HepG2 (cell line): ENCODE data around the gene GREM1. TPM values are rescaled to one million over a fixed set of nuclear protein-coding genes. Genes with fewer than 3 reads are reported as not detected.

Source experiments
- ATAC-seq: fragments of 200-7000 bp; cut with Tn5 transposase; 3 replicates; pipeline ENCODE4 v1.9.1; 2020; ENCODE audit warnings: mild to moderate bottlenecking, moderate library complexity
- BruUV-seq: library from RNA; stranded (reverse); fragments of 400-500 nt; replicated peaks from 2 replicates; lab custom pipeline; 2021; lab: Mats Ljungman, UMichigan
- CTCF ChIA-PET: fragments of 300-600 bp; formaldehyde crosslinking; extraction: SDS; loops from one replicate; lab custom pipeline; 2021; ENCODE audit warnings: low total read pairs, inconsistent platforms, low intra/inter-chr PET ratio; lab: Yijun Ruan, JAX
- POLR2A ChIA-PET: fragments of 350-600 bp; sonication (Branson Sonifier 250); formaldehyde crosslinking; loops from one replicate; lab custom pipeline; 2020; ENCODE audit warnings: antibody characterized with exemption, inconsistent platforms; lab: Yijun Ruan, JAX
- DNase-seq: peaks from one replicate; pipeline ENCODE4 v3.0.0-alpha.2; 2015; ENCODE audit warnings: low spot score
- FAIRE-seq: peaks from 3 replicates; lab custom pipeline; 2011; peaks lifted over from hg19 to GRCh38; lab: Jason Lieb, UNC
- H2AFZ ChIP-seq: one replicate; pipeline ENCODE4 v1.6.1; 2011; ENCODE audit warnings: low read length, inconsistent platforms
- H3K27ac ChIP-seq: fragments of 300-600 bp; 3 replicates; pipeline ENCODE4 v1.8.0; 2011; ENCODE audit warnings: mixed run types, mild to moderate bottlenecking, mixed read lengths, low read length, inconsistent platforms; ENCODE audit not compliant: insufficient read depth; ENCODE audit errors: extremely low read length
- H3K27me3 ChIP-seq, 2 experiments: fragments of 200-600 bp in 1 of 2; 2 replicates in 1 of 2; 3 replicates in 1 of 2; pipeline versions ENCODE4 v1.6.0 to v1.8.0; 2011; ENCODE audit warnings: low read length in 2 of 2, mild to moderate bottlenecking in 2 of 2, moderate library complexity in 2 of 2, inconsistent platforms in 1 of 2; ENCODE audit not compliant: insufficient read depth in 2 of 2, control insufficient read depth in 1 of 2
- H3K36me3 ChIP-seq, 2 experiments: fragments of 200-600 bp in 1 of 2; replicated peaks in 1 of 2; 2 replicates in 1 of 2; 3 replicates in 1 of 2; pipeline versions ENCODE4 v1.5.1 to v1.8.0; 2011; ENCODE audit warnings: low read length in 2 of 2, inconsistent platforms in 1 of 2; ENCODE audit not compliant: insufficient read depth in 2 of 2, control insufficient read depth in 1 of 2
- H3K4me1 ChIP-seq: 2 replicates; pipeline ENCODE4 v1.5.1; 2012; ENCODE audit warnings: low read length, inconsistent platforms; ENCODE audit not compliant: insufficient read depth
- H3K4me2 ChIP-seq: 2 replicates; pipeline ENCODE4 v1.6.0; 2011; ENCODE audit warnings: low read depth, low read length, inconsistent platforms
- H3K4me3 ChIP-seq, 3 experiments: fragments of 200-600 bp in 1 of 3; sonication (generic), shearing (Covaris generic) in 1 of 3; replicated peaks in 1 of 3; 2 replicates each; pipeline ENCODE4 v1.5.1; 2011 to 2016; ENCODE audit warnings: low read length in 3 of 3, inconsistent platforms in 2 of 3, low read depth in 2 of 3, mild to moderate bottlenecking in 2 of 3, control low read depth in 1 of 3, mixed read lengths in 1 of 3; ENCODE audit not compliant: insufficient read depth in 1 of 3
- H3K79me2 ChIP-seq: one replicate; pipeline ENCODE4 v1.6.1; 2011; ENCODE audit warnings: low read length, inconsistent platforms; ENCODE audit not compliant: insufficient read depth
- H3K9ac ChIP-seq: 2 replicates; pipeline ENCODE4 v1.6.0; 2011; ENCODE audit warnings: mild to moderate bottlenecking, low read depth, low read length, inconsistent platforms; ENCODE audit not compliant: insufficient read depth
- H3K9me3 ChIP-seq: 2 replicates; pipeline ENCODE4 v1.5.1; 2012; ENCODE audit warnings: mild to moderate bottlenecking, low read length
- H4K20me1 ChIP-seq: 2 replicates; pipeline ENCODE4 v1.6.0; 2011; ENCODE audit warnings: inconsistent platforms, mild to moderate bottlenecking, low read length, moderate library complexity; ENCODE audit not compliant: insufficient read depth
- FOXA1 ChIP-seq, 2 experiments: fragments of 450-650 bp in 1 of 2; sonication (generic) in 1 of 2; formaldehyde crosslinking in 1 of 2; IDR thresholded peaks; 2 replicates each; pipeline versions ENCODE4 v1.4.0 to v1.6.1; 2016 to 2020; ENCODE audit warnings: missing genetic modification reagents in 1 of 2
- GTF2F1 ChIP-seq: fragments of 150-350 bp; IDR thresholded peaks from 2 replicates; pipeline ENCODE4 v1.6.1; 2014; ENCODE audit warnings: low read length
- HMGA1 ChIP-seq: sonication (generic); formaldehyde crosslinking; conservative IDR thresholded peaks from 2 replicates; pipeline ENCODE4 v1.4.0; 2020; ENCODE audit warnings: missing genetic modification reagents
- PAWR ChIP-seq: sonication (generic); formaldehyde crosslinking; IDR thresholded peaks from 2 replicates; pipeline ENCODE4 v1.4.0; 2020; ENCODE audit warnings: missing genetic modification reagents, mild to moderate bottlenecking, borderline replicate concordance
- STAT5B ChIP-seq: sonication (generic); formaldehyde crosslinking; IDR thresholded peaks from 2 replicates; pipeline ENCODE4 v1.4.0; 2020; ENCODE audit warnings: missing genetic modification reagents
- YEATS2 ChIP-seq: sonication (generic); formaldehyde crosslinking; IDR thresholded peaks from 2 replicates; pipeline ENCODE4 v1.4.0; 2020; ENCODE audit warnings: missing genetic modification reagents, borderline replicate concordance
- ZNF121 ChIP-seq: sonication (generic); formaldehyde crosslinking; IDR thresholded peaks from 2 replicates; pipeline ENCODE4 v1.5.0; 2020; ENCODE audit warnings: mild to moderate bottlenecking, missing genetic modification reagents
- ZNF20 ChIP-seq: sonication (generic); formaldehyde crosslinking; IDR thresholded peaks from 2 replicates; pipeline ENCODE4 v1.4.0; 2020; ENCODE audit warnings: mild to moderate bottlenecking, moderate library complexity, missing genetic modification reagents
- ZNF672 ChIP-seq: sonication (generic); formaldehyde crosslinking; IDR thresholded peaks from 2 replicates; pipeline ENCODE4 v1.8.1; 2022; ENCODE audit warnings: missing genetic modification reagents
- ZNF687 ChIP-seq: sonication (generic); formaldehyde crosslinking; IDR thresholded peaks from 2 replicates; pipeline ENCODE4 v1.5.1; 2020; ENCODE audit warnings: mild to moderate bottlenecking, missing genetic modification reagents, moderate library complexity
- ZNF746 ChIP-seq: sonication (generic); formaldehyde crosslinking; IDR thresholded peaks from 2 replicates; pipeline ENCODE4 v1.8.0; 2022; ENCODE audit warnings: mild to moderate bottlenecking, missing genetic modification reagents
- ZNF772 ChIP-seq: sonication (generic); formaldehyde crosslinking; IDR thresholded peaks from 2 replicates; pipeline ENCODE4 v1.5.0; 2020; ENCODE audit warnings: mild to moderate bottlenecking, missing genetic modification reagents
- ZNF816 ChIP-seq: sonication (generic); formaldehyde crosslinking; IDR thresholded peaks from 2 replicates; pipeline ENCODE4 v1.8.0; 2022; ENCODE audit warnings: missing genetic modification reagents, mild to moderate bottlenecking, borderline replicate concordance
- ZNF841 ChIP-seq: sonication (generic); formaldehyde crosslinking; IDR thresholded peaks from 2 replicates; pipeline ENCODE4 v1.8.1; 2023; ENCODE audit warnings: missing genetic modification reagents, borderline replicate concordance
- WGBS: methylation state at CpG from one replicate; pipeline ENCODE4 v1.1.6; 2017; ENCODE audit warnings: low lambda C conversion rate; 5-methylcytosine and 5-hydroxymethylcytosine counted together
- in situ Hi-C: cut with HindIII; loops from 2 replicates; pipeline ENCODE4 v1.10.0; 2017; ENCODE audit warnings: low pct_unique_long_range_greater_than_20kb; ENCODE audit not compliant: extremely low pct_ligation_motif_present
- intact Hi-C: fragments of 100-400 bp; cut with micrococcal nuclease; formaldehyde crosslinking; loops from one replicate; pipeline ENCODE4 v1.10.0; 2022; ENCODE audit not compliant: unreplicated experiment
- polyA plus RNA-seq, 8 experiments: library from polyadenylated mRNA; depleted of rRNA in 3 of 8; stranded (reverse) in 7 of 8; unstranded in 1 of 8; fragments of >200 nt; fragmentation: Illumina TruSeq in 4 of 8; extraction: Trizol in 4 of 8; gene quantifications; 2 replicates each; pipeline versions ENCODE4 v1.2.1 to v1.2.3, GENCODE V29; 2011 to 2016; ENCODE audit warnings: low read depth in 4 of 8, missing spikeins in 1 of 8, mixed read lengths in 1 of 8; ENCODE audit not compliant: insufficient read depth in 1 of 8
- total RNA-seq, 5 experiments: library from RNA; depleted of rRNA; stranded (reverse); fragments of >200 nt; fragmentation: Illumina TruSeq; extraction: Trizol; gene quantifications; 2 replicates each; pipeline ENCODE4 v1.2.3, GENCODE V29; 2016; ENCODE audit warnings: low read depth in 1 of 5
- TF ChIP-seq, protein P1 (sequence below): sonication (generic); formaldehyde crosslinking; IDR thresholded peaks from 2 replicates; pipeline ENCODE4 v1.4.0; 2020; ENCODE audit warnings: mild to moderate bottlenecking, missing genetic modification reagents, borderline replicate concordance

The GREM1 gene
- total and polyA plus RNA-seq, 2 of the 13 experiments (the other 11 are each of a cell fraction or from before 2014, with no cell fraction given) = 0.02 to 0.08 TPM

- intact Hi-C loops (no loop called here), in situ Hi-C loops (no loop called here)
- peaks cover 11% of the 10 kb centered on the region for H3K4me1 ChIP-seq
- H3K27ac ChIP-seq = no peak overlapping the region
- no peak overlapping the region for H3K4me3 ChIP-seq
- DNase-seq (no peak), ATAC-seq (no peak), FAIRE-seq (no peak)
- H3K27me3 ChIP-seq = no peaks in the 10 kb centered on the region; a peak in 1 of 5 replicates
- H3K4me2 ChIP-seq = no peak overlapping the region
- BruUV-seq = no TSS peak
- H3K36me3 ChIP-seq = no peaks in the 10 kb centered on the region
- H3K79me2 ChIP-seq = no peaks in the 10 kb centered on the region
- ChIA-PET CTCF (no interaction called here), POLR2A (no interaction called here)
- H3K9me3 ChIP-seq = no peaks in the 10 kb centered on the region
- no peak overlapping the region for H2AFZ ChIP-seq
- H3K9ac ChIP-seq = no peak overlapping the region
- 82% methylated on average over 2 of the region's 2 CpGs for WGBS
- H4K20me1 ChIP-seq = no peaks in the 10 kb centered on the region
- TF ChIP-seq ZNF20 (CRISPR knock-in tag) = no peak
- no peak for TF ChIP-seq ZNF841
- TF ChIP-seq, protein P1, sequence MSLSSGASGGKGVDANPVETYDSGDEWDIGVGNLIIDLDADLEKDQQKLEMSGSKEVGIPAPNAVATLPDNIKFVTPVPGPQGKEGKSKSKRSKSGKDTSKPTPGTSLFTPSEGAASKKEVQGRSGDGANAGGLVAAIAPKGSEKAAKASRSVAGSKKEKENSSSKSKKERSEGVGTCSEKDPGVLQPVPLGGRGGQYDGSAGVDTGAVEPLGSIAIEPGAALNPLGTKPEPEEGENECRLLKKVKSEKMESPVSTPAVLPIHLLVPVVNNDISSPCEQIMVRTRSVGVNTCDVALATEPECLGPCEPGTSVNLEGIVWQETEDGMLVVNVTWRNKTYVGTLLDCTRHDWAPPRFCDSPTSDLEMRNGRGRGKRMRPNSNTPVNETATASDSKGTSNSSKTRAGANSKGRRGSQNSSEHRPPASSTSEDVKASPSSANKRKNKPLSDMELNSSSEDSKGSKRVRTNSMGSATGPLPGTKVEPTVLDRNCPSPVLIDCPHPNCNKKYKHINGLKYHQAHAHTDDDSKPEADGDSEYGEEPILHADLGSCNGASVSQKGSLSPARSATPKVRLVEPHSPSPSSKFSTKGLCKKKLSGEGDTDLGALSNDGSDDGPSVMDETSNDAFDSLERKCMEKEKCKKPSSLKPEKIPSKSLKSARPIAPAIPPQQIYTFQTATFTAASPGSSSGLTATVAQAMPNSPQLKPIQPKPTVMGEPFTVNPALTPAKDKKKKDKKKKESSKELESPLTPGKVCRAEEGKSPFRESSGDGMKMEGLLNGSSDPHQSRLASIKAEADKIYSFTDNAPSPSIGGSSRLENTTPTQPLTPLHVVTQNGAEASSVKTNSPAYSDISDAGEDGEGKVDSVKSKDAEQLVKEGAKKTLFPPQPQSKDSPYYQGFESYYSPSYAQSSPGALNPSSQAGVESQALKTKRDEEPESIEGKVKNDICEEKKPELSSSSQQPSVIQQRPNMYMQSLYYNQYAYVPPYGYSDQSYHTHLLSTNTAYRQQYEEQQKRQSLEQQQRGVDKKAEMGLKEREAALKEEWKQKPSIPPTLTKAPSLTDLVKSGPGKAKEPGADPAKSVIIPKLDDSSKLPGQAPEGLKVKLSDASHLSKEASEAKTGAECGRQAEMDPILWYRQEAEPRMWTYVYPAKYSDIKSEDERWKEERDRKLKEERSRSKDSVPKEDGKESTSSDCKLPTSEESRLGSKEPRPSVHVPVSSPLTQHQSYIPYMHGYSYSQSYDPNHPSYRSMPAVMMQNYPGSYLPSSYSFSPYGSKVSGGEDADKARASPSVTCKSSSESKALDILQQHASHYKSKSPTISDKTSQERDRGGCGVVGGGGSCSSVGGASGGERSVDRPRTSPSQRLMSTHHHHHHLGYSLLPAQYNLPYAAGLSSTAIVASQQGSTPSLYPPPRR = no peak
- TF ChIP-seq HMGA1 (CRISPR knock-in tag) = no peak
- no peak for TF ChIP-seq ZNF772
- no peak for TF ChIP-seq ZNF746 (CRISPR knock-in tag)
- TF ChIP-seq ZNF816 (CRISPR knock-in tag) = no peak
- TF ChIP-seq FOXA1 (IDR thresholded peaks at IDR 0.05) = no peak
- TF ChIP-seq FOXA1 (CRISPR knock-in tag; IDR thresholded peaks at IDR 0.05) = no peak
- no peak for TF ChIP-seq YEATS2
- TF ChIP-seq ZNF121 (CRISPR knock-in tag) = no peak
- no peak for TF ChIP-seq PAWR (CRISPR knock-in tag)
- no peak for TF ChIP-seq STAT5B (CRISPR knock-in tag)
- no peak for TF ChIP-seq ZNF687 (CRISPR knock-in tag)
- TF ChIP-seq GTF2F1 = no peak
- no peak for TF ChIP-seq ZNF672 (CRISPR knock-in tag)
Observed at GRCh38 chr15:32692286-32692685, 25.5 kb upstream of the GREM1 start.
